Stimulated activated CD8-positive, alpha-beta memory T cell treated with anti-CD3 and anti-CD28 coated beads, Interleukin-15, amount 100 ng/mL, for 48 hours (primary cell): ENCODE results near the gene GSK3A.

Experiments used
- DNase-seq, 2 donors: peaks; one replicate each; pipeline ENCODE4 v3.0.0-alpha.2; 2020; ENCODE audit warnings: low read depth in 2 of 2

The GSK3A gene

GRCh38 chr19:42249149-42249750 is 6.8 kb upstream of the GSK3A start:
- no peak for DNase-seq

GRCh38 chr19:42248270-42249148 is 6.1 kb upstream of the GSK3A start:
- DNase-seq = no peak

- DNase-seq = no peak
Measured at GRCh38 chr19:42247640-42248199, 5.3 kb upstream of the GSK3A start.

- no peak for DNase-seq
Measured at GRCh38 chr19:42246922-42247639, 4.7 kb upstream of the GSK3A start.

- no peak for DNase-seq
Measured at GRCh38 chr19:42246143-42246921, 3.9 kb upstream of the GSK3A start.

GRCh38 chr19:42245231-42245630 is 2.8 kb upstream of the GSK3A start:
- DNase-seq = no peak

GRCh38 chr19:42244347-42245220 is 2.2 kb upstream of the GSK3A start:
- DNase-seq = peak; percentile 89 to 91

- no peak for DNase-seq
Measured at GRCh38 chr19:42242069-42242511, 312 bp downstream of the GSK3A start.

GRCh38 chr19:42241279-42241678 is 1.1 kb downstream of the GSK3A start:
- DNase-seq = no peak

GRCh38 chr19:42239544-42240220 is 2.7 kb downstream of the GSK3A start:
- no peak for DNase-seq

- no peak for DNase-seq
Measured at GRCh38 chr19:42235181-42235580, 7.2 kb downstream of the GSK3A start.

GRCh38 chr19:42234364-42234763 is 8.0 kb downstream of the GSK3A start:
- no peak for DNase-seq

GRCh38 chr19:42233678-42234292 is 8.6 kb downstream of the GSK3A start:
- no peak for DNase-seq

GRCh38 chr19:42233106-42233505 is 9.3 kb downstream of the GSK3A start:
- no peak for DNase-seq

- DNase-seq = no peak
Measured at GRCh38 chr19:42232435-42232834, 10.0 kb downstream of the GSK3A start.

- no peak for DNase-seq
Measured at GRCh38 chr19:42230571-42230970, 11.8 kb downstream of the GSK3A start.

- no peak for DNase-seq
Measured at GRCh38 chr19:42229855-42230351, 12.5 kb downstream of the GSK3A start.

GRCh38 chr19:42229301-42229854 is 13.0 kb downstream of the GSK3A start:
- DNase-seq = no peak

- DNase-seq = no peak
Measured at GRCh38 chr19:42228641-42229040, 13.8 kb downstream of the GSK3A start.
